Adipose tissue (tissue), 3 donors: ENCODE data around the gene CENPL. TPM values are rescaled to one million over a fixed set of nuclear protein-coding genes. Genes with fewer than 3 reads are reported as not detected.
"Not testable (repeated sequence)": the region's sequence is repeated elsewhere in the genome, so short reads cannot be mapped to it uniquely, and the experiment has no call there.

ENCODE experiments used
- H3K27ac ChIP-seq: one replicate; pipeline ENCODE4 v1.5.1; 2013; ENCODE audit warnings: low read depth, low read length
- WGBS, 3 donors: extraction: QIAGEN DNeasy Blood & Tissue Kit; methylation state at CpG; one replicate each; pipeline ENCODE4 v1.1.7; 2013; 5-methylcytosine and 5-hydroxymethylcytosine counted together
- polyA plus RNA-seq, 3 donors: library from polyadenylated mRNA; stranded (reverse); fragments of 200-250 nt; gene quantifications; one replicate each; pipeline ENCODE4 v1.2.3, GENCODE V29; 2013
- donor health status: healthy with polysubstance abuse.
- donor health status: Bipolar disorder and iron deficiency.
- donor health status: healthy.

CENPL gene
- polyA plus RNA-seq, 3 donors, result 1.1 to 4.8 (median 2.2) TPM

GRCh38 chr1:173771560-173771959 is 53.1 kb downstream of the CENPL start:
- H3K27ac ChIP-seq, result no peak overlapping the region
- 92 to 100% (median 97%) methylated on average over 1 of the region's 1 CpG for WGBS, 3 donors

- WGBS, 3 donors, result 94 to 96% (median 94%) methylated on average over 9 of the region's 9 CpGs
Measured at GRCh38 chr1:173770330-173770729, 54.4 kb downstream of the CENPL start.

DNA sequence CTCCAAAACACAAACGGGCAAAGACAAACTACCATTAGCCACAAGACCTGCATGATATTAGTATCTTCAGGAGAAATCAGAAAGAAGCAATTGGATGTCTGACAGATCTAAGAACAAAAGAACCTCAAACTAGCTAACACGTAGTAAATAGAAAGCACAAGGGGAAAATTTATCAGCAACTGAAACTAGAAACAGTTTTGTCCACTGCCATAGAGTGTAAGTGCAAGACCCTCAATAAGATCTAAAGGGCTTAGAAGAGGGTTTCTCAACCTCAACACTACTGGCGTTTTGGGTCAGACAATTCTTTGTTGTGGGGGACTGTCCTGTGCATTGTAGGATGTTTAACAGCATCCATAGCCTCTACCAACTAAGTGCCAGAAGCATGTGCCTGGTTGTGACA is 55.9 kb downstream of the CENPL start:
- 92 to 94% (median 94%) methylated on average over 3 of the region's 3 CpGs for WGBS, 3 donors
- no peak overlapping the region for H3K27ac ChIP-seq

More at GRCh38 chr1:173770330-173770729, 54.4 kb downstream of the CENPL start:
- not testable (repeated sequence) for H3K27ac ChIP-seq

- H3K27ac ChIP-seq, result no peak overlapping the region
- 68 to 77% (median 69%) methylated on average over 2 of the region's 2 CpGs for WGBS, 3 donors
Measured at GRCh38 chr1:173768206-173768605, 56.5 kb downstream of the CENPL start.

- WGBS, 3 donors, result 98 to 99% (median 98%) methylated on average over 6 of the region's 6 CpGs
- not testable (repeated sequence) for H3K27ac ChIP-seq
Measured at GRCh38 chr1:173764331-173764730, 60.4 kb downstream of the CENPL start.

DNA sequence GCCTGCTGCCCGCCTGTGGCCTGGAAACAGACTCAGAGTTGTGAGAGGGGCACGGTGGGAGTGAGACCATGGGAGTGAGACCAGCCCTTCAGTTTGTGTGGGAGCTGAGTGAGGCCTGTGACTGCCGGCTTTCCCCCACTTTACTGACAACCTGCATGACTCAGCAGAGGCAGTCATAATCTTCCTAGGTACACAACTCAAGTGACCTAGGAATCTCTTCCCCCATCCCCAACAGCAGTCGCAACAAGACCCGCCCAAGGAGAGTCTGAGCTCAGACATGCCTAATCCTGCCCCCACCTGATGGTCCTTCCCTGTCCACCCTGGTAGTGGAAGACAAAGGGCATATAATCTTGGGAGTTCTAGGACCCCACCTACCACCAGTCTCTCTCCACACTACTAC is 65.7 kb downstream of the CENPL start:
- H3K27ac ChIP-seq, result no peak overlapping the region
- 97 to 99% (median 98%) methylated on average over 5 of the region's 5 CpGs for WGBS, 3 donors

DNA sequence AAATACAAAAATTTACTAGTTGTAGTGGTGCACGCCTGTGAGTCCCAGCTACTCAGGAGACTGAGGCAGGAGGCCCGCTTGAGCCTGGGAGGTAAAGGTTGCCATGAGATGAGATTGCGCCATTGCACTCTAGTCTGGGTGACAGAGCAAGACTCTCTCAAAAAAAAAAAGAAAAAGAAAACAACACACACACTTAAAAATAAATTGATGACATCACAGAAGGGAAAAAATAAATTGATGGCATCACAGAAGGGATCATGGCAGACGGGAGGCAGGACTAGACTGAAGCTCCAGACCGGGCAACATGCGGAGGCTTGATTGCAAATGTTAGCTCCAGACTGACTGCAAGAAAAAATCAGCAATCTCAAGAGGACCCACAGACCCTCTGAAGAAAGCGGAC is 66.6 kb downstream of the CENPL start:
- H3K27ac ChIP-seq, result no peak overlapping the region

GRCh38 chr1:173757666-173758065 is 67.0 kb downstream of the CENPL start:
- WGBS, 3 donors, result 97 to 99% (median 99%) methylated on average over 4 of the region's 4 CpGs
- no peak overlapping the region for H3K27ac ChIP-seq

More for the DNA sequence above, 66.6 kb downstream of the CENPL start:
- 99 to 100% (median 99%) methylated on average over 7 of the region's 7 CpGs for WGBS, 3 donors

DNA sequence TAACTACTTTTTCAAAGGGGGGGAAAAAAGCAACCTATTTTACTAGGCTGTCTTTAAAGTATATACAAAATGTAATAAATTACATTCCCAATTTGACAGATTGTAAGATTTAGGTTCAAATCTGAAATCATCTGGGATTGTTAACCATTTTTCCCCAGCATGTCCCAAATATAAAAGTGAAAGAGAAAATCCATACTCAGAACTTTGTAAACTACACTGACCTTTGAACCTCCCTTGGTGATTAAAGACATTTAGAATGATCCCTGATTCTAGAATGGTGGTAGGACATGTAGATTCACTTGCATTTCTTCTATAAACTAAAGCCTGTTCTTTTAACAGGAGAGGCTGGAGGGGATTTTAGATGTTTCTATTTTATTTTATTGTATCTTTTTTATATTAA is 70.9 kb downstream of the CENPL start:
- no peak overlapping the region for H3K27ac ChIP-seq

Other genes with a start within 250 kb of the CENPL start
- under 1 TPM in 2 of 3 donors, not detected in 1; 0.02 to 0.07 TPM for gene SLC9C2, start 221.8 kb downstream of the CENPL start, polyA plus RNA-seq
- not detected for gene TEX50, start 189.5 kb downstream of the CENPL start, polyA plus RNA-seq
- under 1 TPM in 2 of 3 donors, not detected in 1; 0.13 to 0.26 TPM for gene ANKRD45, start 155.0 kb downstream of the CENPL start, polyA plus RNA-seq
- gene KLHL20, start 109.9 kb downstream of the CENPL start, polyA plus RNA-seq, result 10 to 100 TPM in 2 of 3 donors, 1 to 10 TPM in 1; 6.2 to 16.2 (median 12.7) TPM
- gene DARS2, start 210 bp downstream of the CENPL start, polyA plus RNA-seq, result 10 to 100 TPM in 1 of 3 donors, 1 to 10 TPM in 2; 4.6 to 11.7 (median 7.8) TPM
- gene GAS5, start 43.1 kb upstream of the CENPL start, polyA plus RNA-seq, result 1,000 to 10,000 TPM in 1 of 3 donors, 100 to 1,000 TPM in 2; 444 to 1,465 (median 468) TPM
- gene ZBTB37, start 43.5 kb upstream of the CENPL start, polyA plus RNA-seq, result 1 to 10 TPM in 2 of 3 donors, under 1 TPM in 1; 0.58 to 1.3 (median 1.1) TPM
- under 1 TPM in 2 of 3 donors, not detected in 1; 0.04 to 0.09 TPM for gene SERPINC1, start 92.4 kb upstream of the CENPL start, polyA plus RNA-seq
- gene RC3H1, start 197.5 kb upstream of the CENPL start, polyA plus RNA-seq, result 10 to 100 TPM in 1 of 3 donors, 1 to 10 TPM in 2; 1.8 to 13.9 (median 3.8) TPM